NCI-H748 (cell line): ENCODE measurements around the gene JARID2.
A peak's percentile ranks its signal among the peaks of the same experiment; 100 is the strongest.

Experiments used
- DNase-seq: peaks from one replicate; lab custom pipeline; 2025; ENCODE audit not compliant: unreplicated experiment; lab: John Stamatoyannopoulos, UW

Gene JARID2

GRCh38 chr6:15501826-15502445, 256.1 kb downstream of the JARID2 start:
- no peak for DNase-seq

- no peak for DNase-seq
Measured at GRCh38 chr6:15502446-15503345, 256.8 kb downstream of the JARID2 start.

- DNase-seq = no peak
Measured at GRCh38 chr6:15503346-15503680, 257.4 kb downstream of the JARID2 start.

- no peak for DNase-seq
Measured at GRCh38 chr6:15504040-15504495, 258.2 kb downstream of the JARID2 start.

GRCh38 chr6:15504581-15505350, 258.9 kb downstream of the JARID2 start:
- DNase-seq = peak; percentile 98

- no peak for DNase-seq
Measured at GRCh38 chr6:15505463-15505918, 259.6 kb downstream of the JARID2 start.

GRCh38 chr6:15506066-15506465, 260.2 kb downstream of the JARID2 start:
- no peak for DNase-seq

GRCh38 chr6:15507221-15507620, 261.4 kb downstream of the JARID2 start:
- no peak for DNase-seq

GRCh38 chr6:15507746-15508145, 261.9 kb downstream of the JARID2 start:
- no peak for DNase-seq

GRCh38 chr6:15508441-15508871, 262.6 kb downstream of the JARID2 start:
- no peak for DNase-seq

- DNase-seq = peak; percentile 42
Measured at GRCh38 chr6:15508931-15509330, 263.1 kb downstream of the JARID2 start.

GRCh38 chr6:15509335-15509933, 263.6 kb downstream of the JARID2 start:
- DNase-seq = no peak

- no peak for DNase-seq
Measured at GRCh38 chr6:15510121-15510520, 264.3 kb downstream of the JARID2 start.

- no peak for DNase-seq
Measured at GRCh38 chr6:15510536-15511247, 264.8 kb downstream of the JARID2 start.

- DNase-seq = no peak
Measured at GRCh38 chr6:15511248-15512125, 265.6 kb downstream of the JARID2 start.

GRCh38 chr6:15512126-15512525, 266.3 kb downstream of the JARID2 start:
- DNase-seq = peak; percentile 26

GRCh38 chr6:15512721-15513120, 266.9 kb downstream of the JARID2 start:
- no peak for DNase-seq

- DNase-seq = no peak
Measured at GRCh38 chr6:15513131-15513771, 267.4 kb downstream of the JARID2 start.
